ENCODE results near the gene SOWAHA.
"Not testable (repeated sequence)": the region's sequence is repeated elsewhere in the genome, so short reads cannot be mapped to it uniquely, and the experiment has no call there.

Gene SOWAHA

GRCh38 chr5:132778129-132778528, 35.0 kb upstream of the SOWAHA start:
- DNase-seq = no peak

GRCh38 chr5:132778856-132779255, 34.2 kb upstream of the SOWAHA start:
- DNase-seq = no peak

GRCh38 chr5:132779961-132780360, 33.1 kb upstream of the SOWAHA start:
- DNase-seq = no peak

GRCh38 chr5:132780577-132780976, 32.5 kb upstream of the SOWAHA start:
- no peak for DNase-seq

- DNase-seq = no peak
Observed at GRCh38 chr5:132781029-132781428, 32.1 kb upstream of the SOWAHA start.

- DNase-seq = peak; percentile 16
Observed at GRCh38 chr5:132782101-132782500, 31.0 kb upstream of the SOWAHA start.

- no peak for DNase-seq
Observed at GRCh38 chr5:132785365-132785764, 27.7 kb upstream of the SOWAHA start.

- DNase-seq = no peak
Observed at GRCh38 chr5:132785864-132786263, 27.2 kb upstream of the SOWAHA start.

- no peak for DNase-seq
Observed at GRCh38 chr5:132787076-132787475, 26.0 kb upstream of the SOWAHA start.

GRCh38 chr5:132788508-132788907, 24.6 kb upstream of the SOWAHA start:
- DNase-seq = no peak

GRCh38 chr5:132788990-132789886, 23.9 kb upstream of the SOWAHA start:
- DNase-seq = peak; percentile 74

- DNase-seq = no peak
Observed at GRCh38 chr5:132790201-132790865, 22.8 kb upstream of the SOWAHA start.

- DNase-seq = no peak
Observed at GRCh38 chr5:132791026-132791425, 22.1 kb upstream of the SOWAHA start.

- DNase-seq = peak; percentile 35
Observed at GRCh38 chr5:132797651-132798050, 15.5 kb upstream of the SOWAHA start.

- no peak for DNase-seq
Observed at GRCh38 chr5:132799392-132799791, 13.7 kb upstream of the SOWAHA start.

GRCh38 chr5:132800545-132800944, 12.6 kb upstream of the SOWAHA start:
- no peak for DNase-seq

- peak; percentile 44 for DNase-seq
Observed at GRCh38 chr5:132802044-132802684, 10.9 kb upstream of the SOWAHA start.

GRCh38 chr5:132802685-132803066, 10.4 kb upstream of the SOWAHA start:
- DNase-seq = not testable (repeated sequence)

- not testable (repeated sequence) for DNase-seq
Observed at GRCh38 chr5:132804219-132804618, 8.9 kb upstream of the SOWAHA start.

GRCh38 chr5:132805872-132806271, 7.2 kb upstream of the SOWAHA start:
- not testable (repeated sequence) for DNase-seq

- DNase-seq = not testable (repeated sequence)
Observed at GRCh38 chr5:132806804-132807162, 6.3 kb upstream of the SOWAHA start.

- DNase-seq = peak; percentile 62
Observed at GRCh38 chr5:132807163-132807838, 5.8 kb upstream of the SOWAHA start.

- peak; percentile 44 for DNase-seq
Observed at GRCh38 chr5:132808448-132808847, 4.7 kb upstream of the SOWAHA start.
